Skeletal muscle tissue (tissue), 4 donors: ENCODE results near the gene CD86. TPM values are rescaled to one million over a fixed set of nuclear protein-coding genes. Genes with fewer than 3 reads are reported as not detected.

Experiments used
- H3K27ac ChIP-seq: one replicate; pipeline ENCODE4 v1.7.0; 2013; ENCODE audit warnings: mild to moderate bottlenecking, low read depth, low read length, inconsistent platforms
- H3K27me3 ChIP-seq, 3 donors: one replicate each; pipeline ENCODE4 v1.7.0; 2013; ENCODE audit warnings: low read length in 3 of 3; ENCODE audit not compliant: control insufficient read depth in 3 of 3, insufficient read depth in 3 of 3
- H3K36me3 ChIP-seq, 3 donors: one replicate each; pipeline ENCODE4 v1.7.0; 2013; ENCODE audit warnings: low read length in 3 of 3; ENCODE audit not compliant: control insufficient read depth in 3 of 3, insufficient read depth in 3 of 3
- H3K4me1 ChIP-seq, 3 donors: one replicate each; pipeline ENCODE4 v1.7.0; 2013; ENCODE audit warnings: low read length in 3 of 3, mild to moderate bottlenecking in 3 of 3; ENCODE audit not compliant: control insufficient read depth in 3 of 3, insufficient read depth in 3 of 3
- H3K4me3 ChIP-seq, 3 donors: one replicate each; pipeline ENCODE4 v1.7.0; 2013; ENCODE audit warnings: low read length in 3 of 3
- H3K9ac ChIP-seq, 3 donors: one replicate each; pipeline ENCODE4 v1.7.0; 2013; ENCODE audit warnings: low read length in 3 of 3, mild to moderate bottlenecking in 3 of 3, moderate library complexity in 2 of 3, low read depth in 1 of 3
- H3K9me3 ChIP-seq, 3 donors: one replicate each; pipeline ENCODE4 v1.7.0; 2013; ENCODE audit warnings: low read length in 3 of 3; ENCODE audit not compliant: control insufficient read depth in 3 of 3
- total RNA-seq: library from RNA; depleted of rRNA; stranded (reverse); fragments of >200 nt; gene quantifications from one replicate; pipeline ENCODE4 v1.2.3, GENCODE V29; 2014
- donor health status: Osteomylitis.

CD86 gene
- total RNA-seq, 1 donor from 2014 or later = 3.7 TPM

- no peak overlapping the region for H3K27ac ChIP-seq
- H3K27me3 ChIP-seq = no peaks in the 10 kb centered on the region
- H3K36me3 ChIP-seq = no peaks in the 10 kb centered on the region
- no peaks in the 10 kb centered on the region for H3K9me3 ChIP-seq
- H3K4me1 ChIP-seq = no peaks in the 10 kb centered on the region
- no peak overlapping the region for H3K9ac ChIP-seq
- H3K4me3 ChIP-seq = no peak overlapping the region
Measured at GRCh38 chr3:122052968-122053367, 2.2 kb upstream of the CD86 start.

- no peaks in the 10 kb centered on the region for H3K4me1 ChIP-seq
- H3K27ac ChIP-seq = no peak overlapping the region
- H3K4me3 ChIP-seq = no peak overlapping the region
Measured at GRCh38 chr3:122057671-122058070, 2.5 kb downstream of the CD86 start.

GRCh38 chr3:122058294-122058693 is 3.1 kb downstream of the CD86 start:
- no peaks in the 10 kb centered on the region for H3K4me1 ChIP-seq
- H3K27ac ChIP-seq = no peak overlapping the region
- H3K9ac ChIP-seq = no peak overlapping the region
- H3K4me3 ChIP-seq = no peak overlapping the region
- no peaks in the 10 kb centered on the region for H3K27me3 ChIP-seq
- H3K36me3 ChIP-seq = no peaks in the 10 kb centered on the region
- no peaks in the 10 kb centered on the region for H3K9me3 ChIP-seq

More at GRCh38 chr3:122057671-122058070, 2.5 kb downstream of the CD86 start:
- no peaks in the 10 kb centered on the region for H3K27me3 ChIP-seq
- H3K36me3 ChIP-seq = no peaks in the 10 kb centered on the region
- no peak overlapping the region for H3K9ac ChIP-seq
- no peaks in the 10 kb centered on the region for H3K9me3 ChIP-seq

- no peaks in the 10 kb centered on the region for H3K4me1 ChIP-seq
- H3K36me3 ChIP-seq = no peaks in the 10 kb centered on the region
- H3K27ac ChIP-seq = no peak overlapping the region
- H3K27me3 ChIP-seq = no peaks in the 10 kb centered on the region
- H3K9me3 ChIP-seq = no peaks in the 10 kb centered on the region
- no peak overlapping the region for H3K9ac ChIP-seq
- H3K4me3 ChIP-seq = no peak overlapping the region
Measured at GRCh38 chr3:122060040-122060698, 5.0 kb downstream of the CD86 start.

GRCh38 chr3:122063908-122064307 is 8.7 kb downstream of the CD86 start:
- no peak overlapping the region for H3K4me3 ChIP-seq
- H3K9ac ChIP-seq = no peak overlapping the region
- no peaks in the 10 kb centered on the region for H3K9me3 ChIP-seq
- no peaks in the 10 kb centered on the region for H3K36me3 ChIP-seq
- H3K4me1 ChIP-seq = no peaks in the 10 kb centered on the region
- H3K27me3 ChIP-seq = no peaks in the 10 kb centered on the region
- no peak overlapping the region for H3K27ac ChIP-seq

GRCh38 chr3:122064326-122064725 is 9.2 kb downstream of the CD86 start:
- Histone ChIP-seq H3K4me3 (no peak overlapping the region), H3K27ac (no peak overlapping the region), H3K9me3 (no peaks in the 10 kb centered on the region), H3K9ac (no peak overlapping the region), H3K27me3 (no peaks in the 10 kb centered on the region), H3K36me3 (no peaks in the 10 kb centered on the region), H3K4me1 (no peaks in the 10 kb centered on the region)

- H3K9me3 ChIP-seq = no peaks in the 10 kb centered on the region
- H3K36me3 ChIP-seq = no peaks in the 10 kb centered on the region
- no peaks in the 10 kb centered on the region for H3K4me1 ChIP-seq
- H3K9ac ChIP-seq = no peak overlapping the region
- no peaks in the 10 kb centered on the region for H3K27me3 ChIP-seq
- H3K4me3 ChIP-seq = no peak overlapping the region
- no peak overlapping the region for H3K27ac ChIP-seq
Measured at GRCh38 chr3:122066331-122067213, 11.4 kb downstream of the CD86 start.

GRCh38 chr3:122067214-122067550 is 12.0 kb downstream of the CD86 start:
- H3K9me3 ChIP-seq = no peaks in the 10 kb centered on the region
- no peak overlapping the region for H3K27ac ChIP-seq

GRCh38 chr3:122067588-122068240 is 12.6 kb downstream of the CD86 start:
- H3K36me3 ChIP-seq = no peaks in the 10 kb centered on the region
- no peaks in the 10 kb centered on the region for H3K4me1 ChIP-seq
- no peaks in the 10 kb centered on the region for H3K9me3 ChIP-seq
- H3K4me3 ChIP-seq = no peak overlapping the region
- H3K27ac ChIP-seq = no peak overlapping the region
- H3K27me3 ChIP-seq = no peaks in the 10 kb centered on the region
- no peak overlapping the region for H3K9ac ChIP-seq

More at GRCh38 chr3:122067214-122067550, 12.0 kb downstream of the CD86 start:
- H3K36me3 ChIP-seq = no peaks in the 10 kb centered on the region
- no peaks in the 10 kb centered on the region for H3K27me3 ChIP-seq
- H3K4me1 ChIP-seq = no peaks in the 10 kb centered on the region
- H3K9ac ChIP-seq = no peak overlapping the region
- no peak overlapping the region for H3K4me3 ChIP-seq
